A673 (cell line): ENCODE data around the gene ACOXL.

Source experiments
- EZH2 ChIP-seq: fragments of 200-600 bp; sonication (generic); IDR thresholded peaks from 2 replicates; pipeline ENCODE4 v1.6.1; 2017; ENCODE audit warnings: borderline replicate concordance, low read depth, mild to moderate bottlenecking, mixed read lengths, antibody characterized with exemption, low read length; ENCODE audit not compliant: poor library complexity, severe bottlenecking
- TF ChIP-seq, protein P1 (sequence below): fragments of 300-800, 200-600 bp; sonication (generic); conservative IDR thresholded peaks from 2 replicates; pipeline ENCODE4 v1.5.1; 2017; ENCODE audit warnings: low read depth, mild to moderate bottlenecking, antibody characterized with exemption, low read length, moderate library complexity, mixed read lengths

GRCh38 chr2:111108745-111109271, 376.4 kb downstream of the ACOXL start:
- TF ChIP-seq, protein P1, sequence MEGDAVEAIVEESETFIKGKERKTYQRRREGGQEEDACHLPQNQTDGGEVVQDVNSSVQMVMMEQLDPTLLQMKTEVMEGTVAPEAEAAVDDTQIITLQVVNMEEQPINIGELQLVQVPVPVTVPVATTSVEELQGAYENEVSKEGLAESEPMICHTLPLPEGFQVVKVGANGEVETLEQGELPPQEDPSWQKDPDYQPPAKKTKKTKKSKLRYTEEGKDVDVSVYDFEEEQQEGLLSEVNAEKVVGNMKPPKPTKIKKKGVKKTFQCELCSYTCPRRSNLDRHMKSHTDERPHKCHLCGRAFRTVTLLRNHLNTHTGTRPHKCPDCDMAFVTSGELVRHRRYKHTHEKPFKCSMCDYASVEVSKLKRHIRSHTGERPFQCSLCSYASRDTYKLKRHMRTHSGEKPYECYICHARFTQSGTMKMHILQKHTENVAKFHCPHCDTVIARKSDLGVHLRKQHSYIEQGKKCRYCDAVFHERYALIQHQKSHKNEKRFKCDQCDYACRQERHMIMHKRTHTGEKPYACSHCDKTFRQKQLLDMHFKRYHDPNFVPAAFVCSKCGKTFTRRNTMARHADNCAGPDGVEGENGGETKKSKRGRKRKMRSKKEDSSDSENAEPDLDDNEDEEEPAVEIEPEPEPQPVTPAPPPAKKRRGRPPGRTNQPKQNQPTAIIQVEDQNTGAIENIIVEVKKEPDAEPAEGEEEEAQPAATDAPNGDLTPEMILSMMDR = no peak
- no peak for TF ChIP-seq EZH2
